ENCODE data around the gene PCK1. TPM values are rescaled to one million over a fixed set of nuclear protein-coding genes. Genes with fewer than 3 reads are reported as not detected.

PCK1 gene
- polyA plus RNA-seq, 3 donors, result not detected

GRCh38 chr20:57530327-57530981 lies 30.5 kb upstream of the PCK1 start:
- no peaks in the 10 kb centered on the region for H3K4me1 ChIP-seq (ENCODE audit: control insufficient read depth in 1 of 2, insufficient read depth in 2 of 2, low read length in 2 of 2)
- no peak overlapping the region for H3K4me3 ChIP-seq (replicated peaks in 1 of 3; ENCODE audit: low read depth in 2 of 3, low read length in 3 of 3)
- no peak for DNase-seq
- Mint-ChIP-seq H3K4me1 (no peaks in the 10 kb centered on the region), H3K4me3 (no peak overlapping the region), H3K27me3 (ENCODE audit: low read depth in 3 of 3) (peaks cover 3 to 20% (median 19%) of the 10 kb centered on the region in 3 donors), H3K27ac (no peak overlapping the region), H3K36me3 (no peaks in the 10 kb centered on the region), H3K9me3 (peaks cover 0 to 6% (median 0%) of the 10 kb centered on the region in 7 donors)
- TF ChIP-seq CTCF (IDR thresholded peaks at IDR 0.05), result no peak
- no peak overlapping the region for H3K9ac ChIP-seq (ENCODE audit: insufficient read depth, low read length, poor library complexity, severe bottlenecking)
- no peak overlapping the region for H2AFZ ChIP-seq (ENCODE audit: insufficient read depth, low read depth, low read length, poor library complexity, severe bottlenecking)
- H4K20me1 ChIP-seq (ENCODE audit: insufficient read depth, low read length), result no peaks in the 10 kb centered on the region
- WGBS (ENCODE audit: insufficient coverage), result no CpG with 5 or more reads among the region's 4 CpGs
- H3K4me2 ChIP-seq (replicated peaks; ENCODE audit: extremely low read depth, low read length, poor library complexity, severe bottlenecking), result no peak overlapping the region
- intact Hi-C loops (cut with micrococcal nuclease), result no loop called here
- no peak overlapping the region for H3K27ac ChIP-seq (ENCODE audit: low read depth in 1 of 2, low read length in 2 of 2)
- no peaks in the 10 kb centered on the region for H3K9me3 ChIP-seq (replicated peaks in 1 of 2; ENCODE audit: control insufficient read depth in 1 of 2, insufficient read depth in 1 of 2, low read length in 2 of 2)
- no peaks in the 10 kb centered on the region for H3K79me2 ChIP-seq (ENCODE audit: insufficient read depth, low read length)
- H3K36me3 ChIP-seq (replicated peaks in 1 of 2; ENCODE audit: control insufficient read depth in 1 of 2, insufficient read depth in 2 of 2, low read length in 2 of 2), result no peaks in the 10 kb centered on the region
- H3K27me3 ChIP-seq (ENCODE audit: control insufficient read depth in 2 of 2, insufficient read depth in 2 of 2, low read length in 2 of 2), result peaks cover 2% of the 10 kb centered on the region in 2 donors

- H2AFZ ChIP-seq (ENCODE audit: insufficient read depth, low read depth, low read length, poor library complexity, severe bottlenecking), result no peak overlapping the region
- no peaks in the 10 kb centered on the region for H4K20me1 ChIP-seq (ENCODE audit: insufficient read depth, low read length)
- H3K4me1 ChIP-seq (ENCODE audit: control insufficient read depth in 1 of 2, insufficient read depth in 2 of 2, low read length in 2 of 2), result no peaks in the 10 kb centered on the region
- Mint-ChIP-seq H3K36me3 (no peaks in the 10 kb centered on the region), H3K4me1 (no peaks in the 10 kb centered on the region), H3K27me3 (ENCODE audit: low read depth in 3 of 3) (peaks cover 3 to 25% (median 17%) of the 10 kb centered on the region in 3 donors), H3K27ac (no peak overlapping the region), H3K4me3 (no peak overlapping the region), H3K9me3 (peaks cover 0 to 7% (median 0%) of the 10 kb centered on the region in 7 donors)
- H3K9me3 ChIP-seq (replicated peaks in 1 of 2; ENCODE audit: control insufficient read depth in 1 of 2, insufficient read depth in 1 of 2, low read length in 2 of 2), result no peaks in the 10 kb centered on the region
- no peaks in the 10 kb centered on the region for H3K36me3 ChIP-seq (replicated peaks in 1 of 2; ENCODE audit: control insufficient read depth in 1 of 2, insufficient read depth in 2 of 2, low read length in 2 of 2)
- no peaks in the 10 kb centered on the region for H3K79me2 ChIP-seq (ENCODE audit: insufficient read depth, low read length)
- H3K27ac ChIP-seq (ENCODE audit: low read depth in 1 of 2, low read length in 2 of 2), result no peak overlapping the region
- no peak overlapping the region for H3K9ac ChIP-seq (ENCODE audit: insufficient read depth, low read length, poor library complexity, severe bottlenecking)
- H3K4me2 ChIP-seq (replicated peaks; ENCODE audit: extremely low read depth, low read length, poor library complexity, severe bottlenecking), result no peak overlapping the region
- H3K27me3 ChIP-seq (ENCODE audit: control insufficient read depth in 2 of 2, insufficient read depth in 2 of 2, low read length in 2 of 2), result peaks cover 2 to 4% of the 10 kb centered on the region in 2 donors
- no peak for TF ChIP-seq CTCF (IDR thresholded peaks at IDR 0.05)
- no peak for DNase-seq
- H3K4me3 ChIP-seq (replicated peaks in 1 of 3; ENCODE audit: low read depth in 2 of 3, low read length in 3 of 3), result no peak overlapping the region
- WGBS (ENCODE audit: insufficient coverage), result no CpG with 5 or more reads among the region's 2 CpGs
- intact Hi-C loops (cut with micrococcal nuclease), result no loop called here
Observed at GRCh38 chr20:57532104-57532503, 28.8 kb upstream of the PCK1 start.

All from CD14-positive monocyte (primary cell).